Measurements from ENCODE around the gene PRAMEF27.
"Not testable (repeated sequence)": the region's sequence is repeated elsewhere in the genome, so short reads cannot be mapped to it uniquely, and the experiment has no call there.

GRCh38 chr1:13019846-13020245, 36.5 kb downstream of the PRAMEF27 start:
- TF ChIP-seq CTCF (IDR thresholded peaks at IDR 0.05 in 8 of 11, conservative IDR thresholded peaks at IDR 0.05 in 3 of 11); POLR2AphosphoS5 (IDR thresholded peaks at IDR 0.05): not testable (repeated sequence)
